IMR-90 (cell line): ENCODE data around the gene SH3BP4.

Source experiments
- BHLHE40 ChIP-seq: fragments of 150-350 bp; IDR thresholded peaks from 2 replicates; pipeline ENCODE4 v1.6.1; 2016; ENCODE audit warnings: mild to moderate bottlenecking, low read depth, low read length
- POLR2A ChIP-seq: IDR thresholded peaks from 2 replicates; pipeline ENCODE4 v1.6.1; 2012; ENCODE audit warnings: mild to moderate bottlenecking, low read depth, low read length
- TF ChIP-seq, protein P1 (sequence below): conservative IDR thresholded peaks from 2 replicates; pipeline ENCODE4 v1.5.1; 2012; ENCODE audit warnings: mild to moderate bottlenecking, low read depth, low read length, improper control_type of control experiment
- TF ChIP-seq, protein P2 (sequence below): fragments of 150-350 bp; IDR thresholded peaks from 2 replicates; pipeline ENCODE4 v1.6.1; 2017; ENCODE audit warnings: mild to moderate bottlenecking, antibody characterized with exemption, low read length, low read depth

DNA sequence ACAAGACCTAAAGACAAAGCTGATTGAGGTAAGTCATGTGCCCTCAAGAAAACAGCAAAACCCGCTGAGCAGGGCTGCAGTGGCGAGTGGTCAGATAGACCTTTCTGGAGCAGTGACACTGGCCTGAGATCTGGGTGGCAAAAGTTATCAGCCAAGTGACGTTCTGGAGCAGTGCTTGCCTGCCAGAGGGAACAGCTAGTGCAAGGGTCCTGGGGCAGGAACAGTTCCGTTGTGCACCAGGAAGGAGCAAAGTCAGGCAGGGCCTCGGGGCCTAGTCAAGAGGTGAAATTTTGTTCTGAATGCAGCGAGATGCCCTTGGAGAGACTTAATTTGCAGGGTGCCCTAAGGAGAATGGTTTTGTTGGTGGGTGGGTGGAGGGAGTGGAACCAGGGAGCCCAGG, 67.0 kb downstream of the SH3BP4 start:
- TF ChIP-seq POLR2A (no peak), BHLHE40 (no peak)
- TF ChIP-seq, protein P1, sequence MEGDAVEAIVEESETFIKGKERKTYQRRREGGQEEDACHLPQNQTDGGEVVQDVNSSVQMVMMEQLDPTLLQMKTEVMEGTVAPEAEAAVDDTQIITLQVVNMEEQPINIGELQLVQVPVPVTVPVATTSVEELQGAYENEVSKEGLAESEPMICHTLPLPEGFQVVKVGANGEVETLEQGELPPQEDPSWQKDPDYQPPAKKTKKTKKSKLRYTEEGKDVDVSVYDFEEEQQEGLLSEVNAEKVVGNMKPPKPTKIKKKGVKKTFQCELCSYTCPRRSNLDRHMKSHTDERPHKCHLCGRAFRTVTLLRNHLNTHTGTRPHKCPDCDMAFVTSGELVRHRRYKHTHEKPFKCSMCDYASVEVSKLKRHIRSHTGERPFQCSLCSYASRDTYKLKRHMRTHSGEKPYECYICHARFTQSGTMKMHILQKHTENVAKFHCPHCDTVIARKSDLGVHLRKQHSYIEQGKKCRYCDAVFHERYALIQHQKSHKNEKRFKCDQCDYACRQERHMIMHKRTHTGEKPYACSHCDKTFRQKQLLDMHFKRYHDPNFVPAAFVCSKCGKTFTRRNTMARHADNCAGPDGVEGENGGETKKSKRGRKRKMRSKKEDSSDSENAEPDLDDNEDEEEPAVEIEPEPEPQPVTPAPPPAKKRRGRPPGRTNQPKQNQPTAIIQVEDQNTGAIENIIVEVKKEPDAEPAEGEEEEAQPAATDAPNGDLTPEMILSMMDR = no peak
- TF ChIP-seq, protein P2, sequence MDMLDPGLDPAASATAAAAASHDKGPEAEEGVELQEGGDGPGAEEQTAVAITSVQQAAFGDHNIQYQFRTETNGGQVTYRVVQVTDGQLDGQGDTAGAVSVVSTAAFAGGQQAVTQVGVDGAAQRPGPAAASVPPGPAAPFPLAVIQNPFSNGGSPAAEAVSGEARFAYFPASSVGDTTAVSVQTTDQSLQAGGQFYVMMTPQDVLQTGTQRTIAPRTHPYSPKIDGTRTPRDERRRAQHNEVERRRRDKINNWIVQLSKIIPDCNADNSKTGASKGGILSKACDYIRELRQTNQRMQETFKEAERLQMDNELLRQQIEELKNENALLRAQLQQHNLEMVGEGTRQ = no peak
